GM23338 (cell line): ENCODE results near the gene ZAP70. TPM values are rescaled to one million over a fixed set of nuclear protein-coding genes. Genes with fewer than 3 reads are reported as not detected.

Experiments
- ATAC-seq: fragments of 200-7000 bp; cut with Tn5 transposase; 3 replicates; pipeline ENCODE4 v1.9.1; 2020
- DNase-seq: peaks from one replicate; pipeline ENCODE4 v3.0.0-alpha.2; 2015; ENCODE audit warnings: low spot score
- H2AFZ ChIP-seq: fragments of 200-600 bp; sonication (generic); 2 replicates; pipeline ENCODE4 v1.8.0; 2016; ENCODE audit warnings: antibody characterized with exemption, mild to moderate bottlenecking, moderate library complexity
- H3F3A ChIP-seq: fragments of 200-600 bp; sonication (generic); replicated peaks from 2 replicates; pipeline ENCODE4 v1.8.0; 2017; ENCODE audit warnings: antibody characterized with exemption, mixed run types, low read depth
- H3K27ac ChIP-seq: fragments of 200-600 bp; sonication (generic); 2 replicates; pipeline ENCODE4 v1.6.1; 2016; ENCODE audit warnings: low read depth
- H3K27me3 ChIP-seq: fragments of 200-600 bp; sonication (generic); 2 replicates; pipeline ENCODE4 v1.8.0; 2016; ENCODE audit warnings: mild to moderate bottlenecking, mixed run types, moderate library complexity; ENCODE audit not compliant: insufficient read depth
- H3K36me3 ChIP-seq: fragments of 200-600 bp; sonication (generic); 2 replicates; pipeline ENCODE4 v1.8.0; 2016; ENCODE audit warnings: mild to moderate bottlenecking; ENCODE audit not compliant: insufficient read depth
- H3K4me1 ChIP-seq: fragments of 200-600 bp; sonication (generic); 2 replicates; pipeline ENCODE4 v1.8.0; 2016; ENCODE audit warnings: mild to moderate bottlenecking, moderate library complexity; ENCODE audit not compliant: insufficient read depth
- H3K4me2 ChIP-seq: fragments of 200-600 bp; sonication (generic); 2 replicates; pipeline ENCODE4 v1.7.1; 2017; ENCODE audit warnings: mixed run types
- H3K4me3 ChIP-seq: fragments of 200-600 bp; sonication (generic); 2 replicates; pipeline ENCODE4 v1.6.1; 2016; ENCODE audit warnings: mixed run types
- H3K79me2 ChIP-seq: fragments of 200-600 bp; sonication (generic); replicated peaks from 2 replicates; pipeline ENCODE4 v1.8.0; 2017; ENCODE audit warnings: mild to moderate bottlenecking; ENCODE audit not compliant: insufficient read depth
- H3K9me2 ChIP-seq: fragments of 200-600 bp; sonication (generic); 2 replicates; pipeline ENCODE4 v1.8.0; 2017; ENCODE audit not compliant: insufficient read depth
- H4K20me1 ChIP-seq: fragments of 200-600 bp; sonication (generic); replicated peaks from 2 replicates; pipeline ENCODE4 v1.8.0; 2017; ENCODE audit warnings: mild to moderate bottlenecking; ENCODE audit not compliant: insufficient read depth
- H3K27ac Mint-ChIP-seq: 2 replicates; pipeline ENCODE4 v1.8.0; 2020; ENCODE audit warnings: inconsistent platforms, mild to moderate bottlenecking, moderate library complexity, mixed read lengths
- H3K27me3 Mint-ChIP-seq: 3 replicates; pipeline ENCODE4 v1.8.0; 2022; ENCODE audit warnings: low read depth, mild to moderate bottlenecking, moderate library complexity, mixed read lengths, inconsistent platforms; ENCODE audit not compliant: insufficient read depth, poor library complexity
- H3K36me3 Mint-ChIP-seq: 3 replicates; pipeline ENCODE4 v1.8.0; 2021; ENCODE audit warnings: low read depth, mild to moderate bottlenecking, inconsistent platforms, moderate library complexity, mixed read lengths
- H3K4me1 Mint-ChIP-seq: 3 replicates; pipeline ENCODE4 v1.8.0; 2020; ENCODE audit warnings: mild to moderate bottlenecking, inconsistent platforms, mixed read lengths
- H3K4me3 Mint-ChIP-seq: 3 replicates; pipeline ENCODE4 v1.8.0; 2021; ENCODE audit warnings: moderate library complexity, mild to moderate bottlenecking, inconsistent platforms, mixed read lengths
- H3K9me3 Mint-ChIP-seq: 3 replicates; pipeline ENCODE4 v1.8.0; 2020; ENCODE audit warnings: moderate library complexity, mild to moderate bottlenecking, inconsistent platforms, mixed read lengths
- CREB1 ChIP-seq: fragments of 250-450 bp; sonication (Bioruptor Pico); IDR thresholded peaks from 2 replicates; pipeline ENCODE4 v1.5.0; 2020; ENCODE audit warnings: low read depth, mild to moderate bottlenecking, moderate library complexity
- CTCF ChIP-seq, 2 experiments: fragments of 200-600 bp in 1 of 2; sonication (generic) in 1 of 2; conservative IDR thresholded peaks; 2 replicates each; pipeline versions ENCODE4 v1.5.1 to v1.6.1; 2016 to 2017; ENCODE audit warnings: antibody characterized with exemption in 2 of 2, low read depth in 2 of 2, mild to moderate bottlenecking in 2 of 2, moderate library complexity in 1 of 2
- ETS1 ChIP-seq: IDR thresholded peaks from 2 replicates; pipeline ENCODE4 v1.6.1; 2016; ENCODE audit warnings: antibody characterized with exemption
- JUNB ChIP-seq: IDR thresholded peaks from one replicate; pipeline ENCODE4 v1.6.1; 2016; ENCODE audit warnings: antibody characterized with exemption; ENCODE audit not compliant: unreplicated experiment
- NANOG ChIP-seq: IDR thresholded peaks from 2 replicates; pipeline ENCODE4 v1.6.1; 2016; ENCODE audit warnings: antibody characterized with exemption, borderline replicate concordance
- POLR2AphosphoS5 ChIP-seq: IDR thresholded peaks from 2 replicates; pipeline ENCODE4 v1.6.1; 2016; ENCODE audit warnings: antibody characterized with exemption, low read depth
- REST ChIP-seq: IDR thresholded peaks from one replicate; pipeline ENCODE4 v1.6.1; 2018; ENCODE audit warnings: antibody characterized with exemption; ENCODE audit not compliant: unreplicated experiment
- STAT1 ChIP-seq: IDR thresholded peaks from one replicate; pipeline ENCODE4 v1.6.1; 2016; ENCODE audit warnings: antibody characterized with exemption; ENCODE audit not compliant: unreplicated experiment
- ZNF114 ChIP-seq: fragments of 250-450 bp; sonication (Bioruptor Pico); IDR thresholded peaks from 2 replicates; pipeline ENCODE4 v1.5.0; 2020; ENCODE audit warnings: mild to moderate bottlenecking, moderate library complexity
- polyA plus RNA-seq: library from polyadenylated mRNA; unstranded; fragments of >200 nt; fragmentation: Nextera tagmentation; extraction: Ambion mirVana; gene quantifications from 2 replicates; pipeline ENCODE4 v1.2.1, GENCODE V29; 2016
- total RNA-seq: library from RNA; depleted of rRNA; stranded (reverse); fragments of >200 nt; shearing (Covaris generic); gene quantifications from 2 replicates; pipeline ENCODE4 v1.2.3, GENCODE V29; 2014
- TF ChIP-seq, protein P1 (sequence below): fragments of 250-450 bp; sonication (Bioruptor Pico); IDR thresholded peaks from 2 replicates; pipeline ENCODE4 v1.5.0; 2020; ENCODE audit warnings: mild to moderate bottlenecking, moderate library complexity

The ZAP70 gene
- total and polyA plus RNA-seq, 2 experiments from 2014 or later: 0.42 TPM; not detected in 1

DNA sequence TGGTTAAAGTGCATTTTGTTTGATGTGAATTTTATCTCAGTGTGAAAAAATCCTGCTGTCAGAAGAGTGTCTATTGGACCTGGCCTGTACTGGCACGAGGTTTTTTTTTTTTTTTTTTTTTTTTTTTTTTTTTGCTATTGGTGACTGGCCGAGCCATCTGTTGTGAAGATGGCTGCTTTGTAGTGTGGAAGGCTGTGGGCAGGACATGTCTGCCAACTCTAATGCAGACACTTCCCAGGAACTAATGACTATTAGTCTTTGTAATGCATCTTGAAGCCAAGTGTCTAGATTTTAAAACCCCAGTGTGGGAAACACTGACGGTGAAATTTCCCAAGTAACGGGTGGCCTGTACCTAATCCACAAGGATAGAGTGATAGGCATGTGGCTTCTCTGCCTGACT, 34.3 kb downstream of the ZAP70 start:
- peaks cover 6% of the 10 kb centered on the region; the same call in 1 of the 3 replicates for H3K36me3 Mint-ChIP-seq
- H3K27me3 ChIP-seq: no peaks in the 10 kb centered on the region
- no peak overlapping the region for H3K4me3 Mint-ChIP-seq
- no peaks in the 10 kb centered on the region for H3K9me3 Mint-ChIP-seq
- H3K27me3 Mint-ChIP-seq: peaks cover 11% of the 10 kb centered on the region
- H3K4me2 ChIP-seq: no peak overlapping the region
- no peak overlapping the region for H2AFZ ChIP-seq
- H3K27ac Mint-ChIP-seq: no peak overlapping the region
- H3F3A ChIP-seq: no peaks in the 10 kb centered on the region
- H3K4me1 Mint-ChIP-seq: peaks cover 24% of the 10 kb centered on the region
- H3K27ac ChIP-seq: no peak overlapping the region
- H3K9me2 ChIP-seq: no peaks in the 10 kb centered on the region
- H3K79me2 ChIP-seq: no peaks in the 10 kb centered on the region
- no peak overlapping the region for H3K4me3 ChIP-seq
- no peaks in the 10 kb centered on the region for H4K20me1 ChIP-seq
- peaks cover 13% of the 10 kb centered on the region; the same call in 1 of the 2 replicates for H3K4me1 ChIP-seq
- no peak for DNase-seq
- no peak for TF ChIP-seq POLR2AphosphoS5
- TF ChIP-seq ZNF114: no peak
- no peak for TF ChIP-seq CTCF (conservative IDR thresholded peaks at IDR 0.05; ENCODE audit: low read depth in 2 of 2)
- no peak for TF ChIP-seq STAT1
- TF ChIP-seq CREB1 (CRISPR knock-in tag): no peak
- no peak for TF ChIP-seq NANOG
- no peak for TF ChIP-seq REST
- no peak for TF ChIP-seq JUNB
- TF ChIP-seq, protein P1, sequence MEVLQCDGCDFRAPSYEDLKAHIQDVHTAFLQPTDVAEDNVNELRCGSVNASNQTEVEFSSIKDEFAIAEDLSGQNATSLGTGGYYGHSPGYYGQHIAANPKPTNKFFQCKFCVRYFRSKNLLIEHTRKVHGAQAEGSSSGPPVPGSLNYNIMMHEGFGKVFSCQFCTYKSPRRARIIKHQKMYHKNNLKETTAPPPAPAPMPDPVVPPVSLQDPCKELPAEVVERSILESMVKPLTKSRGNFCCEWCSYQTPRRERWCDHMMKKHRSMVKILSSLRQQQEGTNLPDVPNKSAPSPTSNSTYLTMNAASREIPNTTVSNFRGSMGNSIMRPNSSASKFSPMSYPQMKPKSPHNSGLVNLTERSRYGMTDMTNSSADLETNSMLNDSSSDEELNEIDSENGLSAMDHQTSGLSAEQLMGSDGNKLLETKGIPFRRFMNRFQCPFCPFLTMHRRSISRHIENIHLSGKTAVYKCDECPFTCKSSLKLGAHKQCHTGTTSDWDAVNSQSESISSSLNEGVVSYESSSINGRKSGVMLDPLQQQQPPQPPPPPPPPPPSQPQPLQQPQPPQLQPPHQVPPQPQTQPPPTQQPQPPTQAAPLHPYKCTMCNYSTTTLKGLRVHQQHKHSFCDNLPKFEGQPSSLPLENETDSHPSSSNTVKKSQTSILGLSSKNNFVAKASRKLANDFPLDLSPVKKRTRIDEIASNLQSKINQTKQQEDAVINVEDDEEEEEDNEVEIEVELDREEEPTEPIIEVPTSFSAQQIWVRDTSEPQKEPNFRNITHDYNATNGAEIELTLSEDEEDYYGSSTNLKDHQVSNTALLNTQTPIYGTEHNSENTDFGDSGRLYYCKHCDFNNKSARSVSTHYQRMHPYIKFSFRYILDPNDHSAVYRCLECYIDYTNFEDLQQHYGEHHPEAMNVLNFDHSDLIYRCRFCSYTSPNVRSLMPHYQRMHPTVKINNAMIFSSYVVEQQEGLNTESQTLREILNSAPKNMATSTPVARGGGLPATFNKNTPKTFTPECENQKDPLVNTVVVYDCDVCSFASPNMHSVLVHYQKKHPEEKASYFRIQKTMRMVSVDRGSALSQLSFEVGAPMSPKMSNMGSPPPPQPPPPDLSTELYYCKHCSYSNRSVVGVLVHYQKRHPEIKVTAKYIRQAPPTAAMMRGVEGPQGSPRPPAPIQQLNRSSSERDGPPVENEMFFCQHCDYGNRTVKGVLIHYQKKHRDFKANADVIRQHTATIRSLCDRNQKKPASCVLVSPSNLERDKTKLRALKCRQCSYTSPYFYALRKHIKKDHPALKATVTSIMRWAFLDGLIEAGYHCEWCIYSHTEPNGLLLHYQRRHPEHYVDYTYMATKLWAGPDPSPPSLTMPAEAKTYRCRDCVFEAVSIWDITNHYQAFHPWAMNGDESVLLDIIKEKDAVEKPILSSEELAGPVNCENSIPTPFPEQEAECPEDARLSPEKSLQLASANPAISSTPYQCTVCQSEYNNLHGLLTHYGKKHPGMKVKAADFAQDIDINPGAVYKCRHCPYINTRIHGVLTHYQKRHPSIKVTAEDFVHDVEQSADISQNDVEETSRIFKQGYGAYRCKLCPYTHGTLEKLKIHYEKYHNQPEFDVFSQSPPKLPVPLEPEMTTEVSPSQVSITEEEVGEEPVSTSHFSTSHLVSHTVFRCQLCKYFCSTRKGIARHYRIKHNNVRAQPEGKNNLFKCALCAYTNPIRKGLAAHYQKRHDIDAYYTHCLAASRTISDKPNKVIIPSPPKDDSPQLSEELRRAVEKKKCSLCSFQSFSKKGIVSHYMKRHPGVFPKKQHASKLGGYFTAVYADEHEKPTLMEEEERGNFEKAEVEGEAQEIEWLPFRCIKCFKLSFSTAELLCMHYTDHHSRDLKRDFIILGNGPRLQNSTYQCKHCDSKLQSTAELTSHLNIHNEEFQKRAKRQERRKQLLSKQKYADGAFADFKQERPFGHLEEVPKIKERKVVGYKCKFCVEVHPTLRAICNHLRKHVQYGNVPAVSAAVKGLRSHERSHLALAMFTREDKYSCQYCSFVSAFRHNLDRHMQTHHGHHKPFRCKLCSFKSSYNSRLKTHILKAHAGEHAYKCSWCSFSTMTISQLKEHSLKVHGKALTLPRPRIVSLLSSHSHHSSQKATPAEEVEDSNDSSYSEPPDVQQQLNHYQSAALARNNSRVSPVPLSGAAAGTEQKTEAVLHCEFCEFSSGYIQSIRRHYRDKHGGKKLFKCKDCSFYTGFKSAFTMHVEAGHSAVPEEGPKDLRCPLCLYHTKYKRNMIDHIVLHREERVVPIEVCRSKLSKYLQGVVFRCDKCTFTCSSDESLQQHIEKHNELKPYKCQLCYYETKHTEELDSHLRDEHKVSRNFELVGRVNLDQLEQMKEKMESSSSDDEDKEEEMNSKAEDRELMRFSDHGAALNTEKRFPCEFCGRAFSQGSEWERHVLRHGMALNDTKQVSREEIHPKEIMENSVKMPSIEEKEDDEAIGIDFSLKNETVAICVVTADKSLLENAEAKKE: no peak
- TF ChIP-seq ETS1: no peak
- no peaks in the 10 kb centered on the region for H3K36me3 ChIP-seq
- ATAC-seq: no peak
